ENCODE measurements around the gene SLC25A48. TPM values are rescaled to one million over a fixed set of nuclear protein-coding genes. Genes with fewer than 3 reads are reported as not detected.

SLC25A48 gene
- total RNA-seq, 4 donors from 2014 or later = 0.34 to 2.0 (median 0.94) TPM; not detected in 1

GRCh38 chr5:135883441-135883840 lies 49.0 kb downstream of the SLC25A48 start:
- TF ChIP-seq CTCF (IDR thresholded peaks at IDR 0.05; ENCODE audit: low read depth) = no peak

GRCh38 chr5:135885031-135885430 lies 50.6 kb downstream of the SLC25A48 start:
- TF ChIP-seq CTCF (IDR thresholded peaks at IDR 0.05; ENCODE audit: low read depth) = no peak

- no peak for TF ChIP-seq CTCF (IDR thresholded peaks at IDR 0.05; ENCODE audit: low read depth)
Observed at GRCh38 chr5:135886136-135886535, 51.7 kb downstream of the SLC25A48 start.

- TF ChIP-seq CTCF (IDR thresholded peaks at IDR 0.05; ENCODE audit: low read depth) = no peak
Observed at GRCh38 chr5:135887447-135887864, 53.0 kb downstream of the SLC25A48 start.

- no peak for TF ChIP-seq CTCF (IDR thresholded peaks at IDR 0.05; ENCODE audit: low read depth)
Observed at GRCh38 chr5:135887881-135888614, 53.6 kb downstream of the SLC25A48 start.

GRCh38 chr5:135890296-135890695 lies 55.8 kb downstream of the SLC25A48 start:
- TF ChIP-seq CTCF (IDR thresholded peaks at IDR 0.05; ENCODE audit: low read depth) = no peak

- no peak for TF ChIP-seq CTCF (IDR thresholded peaks at IDR 0.05; ENCODE audit: low read depth)
Observed at GRCh38 chr5:135890867-135891266, 56.4 kb downstream of the SLC25A48 start.
